Thymus (tissue), 11 donors: ENCODE results near the gene RARB. TPM values are rescaled to one million over a fixed set of nuclear protein-coding genes. Genes with fewer than 3 reads are reported as not detected.

Experiments used
- DNase-seq, 9 donors: peaks; one replicate each; pipeline ENCODE4 v3.0.0-alpha.2; 2013; ENCODE audit warnings: low spot score in 9 of 9, low read depth in 6 of 9, missing footprints in 1 of 9
- H3K27ac ChIP-seq, 2 donors: one replicate each; pipeline ENCODE4 v1.5.1; 2013; ENCODE audit warnings: control low read depth in 1 of 2, low read depth in 1 of 2, low read length in 1 of 2, mild to moderate bottlenecking in 1 of 2, moderate library complexity in 1 of 2
- H3K27me3 ChIP-seq, 2 donors: one replicate each; pipeline ENCODE4 v1.5.1; 2013; ENCODE audit warnings: low read length in 1 of 2; ENCODE audit not compliant: control insufficient read depth in 2 of 2, insufficient read depth in 1 of 2
- H3K36me3 ChIP-seq, 2 donors: one replicate each; pipeline ENCODE4 v1.5.1; 2013; ENCODE audit warnings: low read length in 1 of 2, mild to moderate bottlenecking in 1 of 2, moderate library complexity in 1 of 2; ENCODE audit not compliant: control insufficient read depth in 2 of 2, insufficient read depth in 2 of 2
- H3K4me1 ChIP-seq, 2 donors: one replicate each; pipeline ENCODE4 v1.5.1; 2013; ENCODE audit warnings: low read length in 2 of 2; ENCODE audit not compliant: control insufficient read depth in 2 of 2, insufficient read depth in 2 of 2
- H3K4me3 ChIP-seq, 2 donors: one replicate each; pipeline ENCODE4 v1.5.1; 2013; ENCODE audit warnings: low read length in 2 of 2, control low read depth in 1 of 2, mild to moderate bottlenecking in 1 of 2
- H3K9me3 ChIP-seq, 2 donors: one replicate each; pipeline ENCODE4 v1.5.1; 2013; ENCODE audit warnings: low read length in 1 of 2, mild to moderate bottlenecking in 1 of 2; ENCODE audit not compliant: control insufficient read depth in 2 of 2, insufficient read depth in 1 of 2
- WGBS: extraction: QIAGEN DNeasy Blood & Tissue Kit; methylation state at CpG from one replicate; pipeline ENCODE4 v1.1.7; 2013; 5-methylcytosine and 5-hydroxymethylcytosine counted together
- polyA plus RNA-seq: library from polyadenylated mRNA; stranded (reverse); fragments of 200-250 nt; gene quantifications from one replicate; pipeline ENCODE4 v1.2.3, GENCODE V29; 2013
- total RNA-seq: library from RNA; stranded (reverse); fragments of 120-200 nt; gene quantifications from one replicate; pipeline ENCODE4 v1.2.4, GENCODE V29; 2013
- donor health status: healthy.

Gene RARB
- total and polyA plus RNA-seq, 2 donors: 0.89 to 1.7 TPM

DNA sequence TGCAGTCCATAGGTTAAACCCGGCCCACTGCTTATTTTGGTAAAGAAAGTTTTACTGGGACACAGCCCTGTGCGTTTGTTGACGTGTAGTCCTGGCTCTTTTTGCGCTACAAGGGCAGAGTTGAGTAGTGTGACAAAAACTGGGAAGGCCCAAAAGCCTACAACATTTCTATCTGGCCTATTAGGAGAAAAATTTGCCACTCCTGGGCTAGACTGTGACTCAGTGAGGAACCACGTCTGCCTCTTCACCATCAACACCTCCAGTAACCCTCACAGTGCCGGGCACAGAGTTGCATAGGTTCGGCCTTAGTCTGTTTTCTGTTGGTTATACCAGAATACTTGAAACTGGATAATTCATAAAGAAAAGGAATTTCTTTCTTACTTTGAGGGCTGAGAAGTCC lies 126.3 kb downstream of the RARB start:
- Histone ChIP-seq H3K36me3 (no peaks in the 10 kb centered on the region), H3K4me3 (no peak overlapping the region), H3K27ac (no peak overlapping the region), H3K9me3 (no peaks in the 10 kb centered on the region), H3K27me3 (no peaks in the 10 kb centered on the region), H3K4me1 (no peaks in the 10 kb centered on the region)
- DNase-seq: no peak
- 96% methylated on average over 7 of the region's 7 CpGs for WGBS

DNA sequence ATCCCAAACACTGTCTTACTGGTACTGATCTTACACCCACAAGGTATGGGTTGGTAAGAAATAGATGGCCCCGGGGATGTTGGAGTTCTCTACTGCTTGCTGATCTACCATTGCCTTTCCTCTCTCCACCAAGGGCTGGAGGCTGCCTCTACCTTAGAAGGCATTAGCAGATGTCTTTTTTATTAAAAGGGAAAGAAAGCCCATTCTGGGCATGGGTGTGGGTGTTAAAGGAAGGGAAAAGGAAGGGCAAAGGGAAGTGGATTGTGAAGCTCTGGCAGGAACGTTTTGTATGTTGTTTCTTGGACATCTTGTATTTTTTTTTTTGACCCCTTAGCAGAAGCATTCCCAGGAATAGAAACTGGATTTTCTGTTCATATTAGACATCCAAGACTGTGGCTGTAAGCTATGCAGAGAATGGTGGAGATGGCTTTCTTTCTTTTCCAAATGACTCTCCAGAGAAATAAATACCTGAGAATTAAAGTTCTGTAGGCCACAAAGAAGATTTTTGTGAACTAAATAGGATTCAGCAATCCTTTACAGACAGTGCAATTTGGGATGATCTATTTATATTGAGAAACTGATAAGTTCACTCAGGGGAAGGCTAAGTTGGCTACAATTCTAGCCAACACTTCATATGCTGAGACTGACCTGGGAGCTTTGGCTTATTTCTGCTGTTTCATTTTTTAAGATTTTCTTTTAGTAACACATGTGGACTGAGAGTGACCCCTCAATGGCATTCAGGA lies 127.8 kb downstream of the RARB start:
- DNase-seq: no peak
- H3K27me3 ChIP-seq: no peaks in the 10 kb centered on the region
- H3K4me1 ChIP-seq: no peaks in the 10 kb centered on the region
- WGBS: 67% methylated on average over 2 of the region's 2 CpGs
- H3K27ac ChIP-seq: no peak overlapping the region
- no peaks in the 10 kb centered on the region for H3K36me3 ChIP-seq
- no peaks in the 10 kb centered on the region for H3K9me3 ChIP-seq
- H3K4me3 ChIP-seq: no peak overlapping the region

DNA sequence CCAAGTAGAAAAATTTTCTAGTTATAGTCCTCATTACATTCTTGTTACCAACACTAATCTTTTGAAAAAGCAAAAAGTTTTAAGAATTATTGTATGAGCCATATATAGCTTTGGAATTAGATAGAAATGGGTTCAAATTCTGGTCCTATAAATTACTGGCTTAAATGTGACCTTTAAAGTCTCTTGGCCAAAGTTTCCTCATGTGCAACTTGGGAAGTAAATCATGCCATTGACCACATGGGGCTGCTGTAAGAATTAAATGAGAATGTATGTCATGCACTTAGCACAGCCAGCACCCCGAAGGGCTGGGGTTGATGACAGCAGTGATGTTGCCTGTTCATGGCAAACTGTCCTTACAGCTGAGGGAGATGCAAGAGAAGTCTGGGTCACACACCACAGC lies 128.4 kb downstream of the RARB start:
- Histone ChIP-seq H3K9me3 (no peaks in the 10 kb centered on the region), H3K4me1 (no peaks in the 10 kb centered on the region), H3K27me3 (no peaks in the 10 kb centered on the region), H3K27ac (no peak overlapping the region), H3K4me3 (no peak overlapping the region), H3K36me3 (no peaks in the 10 kb centered on the region)
- 92% methylated on average over 1 of the region's 1 CpG for WGBS
- DNase-seq: no peak

DNA sequence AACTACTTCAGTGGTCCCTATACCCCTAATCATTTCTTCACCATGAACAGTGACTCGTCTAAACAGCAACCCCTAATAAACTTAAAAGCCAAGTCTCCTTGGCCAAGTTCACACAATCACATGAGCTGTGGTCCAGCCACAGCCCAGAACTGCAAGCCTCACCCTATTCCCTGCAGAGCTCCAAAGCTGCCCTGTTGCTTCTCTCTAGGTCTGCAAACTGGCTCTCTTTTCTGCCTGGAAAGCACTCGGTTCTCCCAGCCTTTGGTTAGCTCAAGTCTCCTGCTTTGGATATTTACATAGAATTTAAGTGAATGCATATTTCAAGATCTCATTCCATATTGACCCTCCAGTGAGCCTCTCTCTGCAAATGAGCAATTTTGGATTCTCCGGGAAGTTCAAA lies 129.6 kb downstream of the RARB start:
- Histone ChIP-seq H3K36me3 (no peaks in the 10 kb centered on the region), H3K4me1 (no peaks in the 10 kb centered on the region), H3K27ac (no peak overlapping the region), H3K4me3 (no peak overlapping the region), H3K27me3 (no peaks in the 10 kb centered on the region), H3K9me3 (no peaks in the 10 kb centered on the region)
- DNase-seq: no peak
- 92% methylated on average over 3 of the region's 3 CpGs for whole genome bisulfite sequencing

DNA sequence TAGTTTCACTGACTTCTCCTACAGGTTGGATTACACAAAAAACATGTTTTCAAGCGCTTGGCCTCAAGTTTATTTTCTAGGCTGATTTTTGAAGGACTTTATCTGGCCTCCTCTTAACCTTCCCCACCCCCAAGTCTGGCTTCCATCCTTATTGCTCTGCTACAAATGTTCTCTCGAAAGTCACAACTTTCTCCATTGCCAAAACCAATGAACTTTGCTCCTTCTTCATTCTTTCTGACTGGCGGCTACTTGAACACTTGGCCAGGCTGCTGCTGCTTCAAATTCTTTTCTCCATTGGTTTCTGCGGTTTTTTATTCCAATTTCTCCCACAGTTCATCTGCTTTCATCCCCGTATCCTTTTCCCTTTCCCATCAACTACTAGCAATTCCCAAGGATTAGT lies 130.1 kb downstream of the RARB start:
- 91% methylated on average over 5 of the region's 5 CpGs for WGBS
- Histone ChIP-seq H3K4me1 (no peaks in the 10 kb centered on the region), H3K9me3 (no peaks in the 10 kb centered on the region), H3K4me3 (no peak overlapping the region), H3K36me3 (no peaks in the 10 kb centered on the region), H3K27me3 (no peaks in the 10 kb centered on the region), H3K27ac (no peak overlapping the region)
- DNase-seq: no peak

DNA sequence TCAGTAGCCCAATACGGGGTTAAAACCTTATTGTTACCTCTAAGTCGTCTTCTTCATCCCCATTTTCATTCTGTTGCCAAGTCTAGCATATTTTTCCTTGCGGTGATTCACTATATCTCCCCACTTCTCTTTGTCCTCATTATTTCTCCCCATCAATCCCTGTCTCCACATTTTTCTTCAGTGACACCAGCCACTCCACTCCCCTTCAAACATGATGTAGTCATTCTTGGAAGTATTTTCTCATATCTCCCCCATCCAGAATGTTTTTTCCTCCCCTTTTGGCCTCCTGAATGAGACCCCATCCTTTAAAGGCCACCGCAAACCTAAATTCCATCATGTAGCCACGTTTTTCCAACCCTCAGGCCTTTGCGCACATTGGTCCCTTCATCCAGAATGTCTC lies 130.7 kb downstream of the RARB start:
- Histone ChIP-seq H3K27me3 (no peaks in the 10 kb centered on the region), H3K9me3 (no peaks in the 10 kb centered on the region), H3K4me1 (no peaks in the 10 kb centered on the region), H3K4me3 (no peak overlapping the region), H3K36me3 (no peaks in the 10 kb centered on the region), H3K27ac (no peak overlapping the region)
- no peak for DNase-seq
- 90% methylated on average over 6 of the region's 6 CpGs for WGBS

DNA sequence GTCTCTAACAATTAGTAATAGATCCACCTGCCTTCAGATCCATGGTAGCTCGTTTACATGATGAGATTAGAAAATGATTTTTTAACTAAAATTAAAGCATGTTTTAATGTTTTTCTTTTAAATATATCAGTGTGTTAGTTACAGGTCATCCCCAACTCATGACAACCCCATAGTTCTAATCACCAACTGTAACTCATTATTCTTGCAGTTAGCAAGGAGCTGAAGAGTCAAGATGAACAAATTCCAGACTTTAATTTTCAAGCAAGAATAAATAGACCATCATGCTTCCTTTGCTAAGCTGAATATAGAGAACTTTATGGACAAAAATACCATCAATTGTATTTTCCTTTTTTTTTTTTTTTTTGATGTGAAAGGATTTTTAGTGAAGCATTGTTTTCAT lies 135.5 kb downstream of the RARB start:
- H3K27me3 ChIP-seq: no peaks in the 10 kb centered on the region
- H3K27ac ChIP-seq: no peak overlapping the region
- DNase-seq: no peak
- WGBS: 93% methylated on average over 1 of the region's 1 CpG
- H3K4me3 ChIP-seq: no peak overlapping the region
- H3K9me3 ChIP-seq: no peaks in the 10 kb centered on the region
- no peaks in the 10 kb centered on the region for H3K36me3 ChIP-seq
- H3K4me1 ChIP-seq: no peaks in the 10 kb centered on the region

DNA sequence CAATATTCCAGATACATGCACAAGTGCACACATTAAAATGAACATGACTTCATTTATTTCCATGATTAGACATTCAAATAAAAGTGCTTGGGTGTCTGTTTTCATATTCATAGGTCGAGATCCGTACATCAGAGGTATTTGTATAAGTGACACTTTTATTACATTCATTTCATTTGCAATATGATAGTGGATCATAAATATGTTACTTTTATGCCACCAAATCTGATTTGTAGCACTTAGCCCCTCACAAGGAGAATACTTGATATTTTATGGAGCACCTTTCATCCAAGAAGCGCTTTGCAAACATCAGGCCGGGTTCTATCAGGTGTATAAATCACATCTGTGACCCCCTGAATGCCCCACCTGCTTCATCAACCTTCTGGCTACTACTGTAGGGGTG lies 136.0 kb downstream of the RARB start:
- H3K36me3 ChIP-seq: no peaks in the 10 kb centered on the region
- WGBS: 93% methylated on average over 4 of the region's 4 CpGs

DNA sequence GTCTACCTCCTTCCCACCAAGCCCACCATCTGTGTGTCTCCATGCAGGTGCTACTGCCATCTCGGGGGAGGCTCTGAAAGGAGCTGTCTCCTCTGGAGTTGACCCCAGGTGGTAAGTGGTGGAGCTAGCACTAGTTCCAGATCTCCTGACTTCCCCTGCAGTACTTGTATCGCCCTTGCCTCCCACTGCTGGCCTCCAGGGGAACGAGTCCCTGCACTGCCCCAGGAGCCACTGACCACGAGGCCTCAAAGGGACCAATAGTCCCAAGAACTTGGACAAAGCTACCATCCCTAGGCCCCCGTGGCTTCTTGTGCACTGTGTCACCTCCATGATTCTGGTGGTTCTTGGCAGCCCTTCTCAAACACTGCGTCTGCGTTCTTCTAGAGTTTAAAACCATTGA lies 137.7 kb downstream of the RARB start:
- 94% methylated on average over 7 of the region's 7 CpGs for WGBS
- Histone ChIP-seq H3K4me3 (no peak overlapping the region), H3K27me3 (no peaks in the 10 kb centered on the region), H3K9me3 (no peaks in the 10 kb centered on the region), H3K4me1 (no peaks in the 10 kb centered on the region), H3K27ac (no peak overlapping the region), H3K36me3 (no peaks in the 10 kb centered on the region)
- DNase-seq: no peak

More for the DNA sequence above, 136.0 kb downstream of the RARB start:
- Histone ChIP-seq H3K27me3 (no peaks in the 10 kb centered on the region), H3K4me1 (no peaks in the 10 kb centered on the region), H3K4me3 (no peak overlapping the region), H3K9me3 (no peaks in the 10 kb centered on the region), H3K27ac (no peak overlapping the region)
- DNase-seq: no peak
